Heart left ventricle (tissue), 13 donors: ENCODE measurements around the gene ANKRD9.

Source experiments
- CTCF ChIP-seq, 12 donors: fragments of 200-600 bp; sonication (generic) in 4 of 12; IDR thresholded peaks; one replicate each; pipeline versions ENCODE4 v1.5.0 to v1.8.0; 2018 to 2022; ENCODE audit warnings: antibody characterized with exemption in 12 of 12, mild to moderate bottlenecking in 5 of 12
- POLR2A ChIP-seq, 2 donors: fragments of 450-650 bp; IDR thresholded peaks; one replicate each; pipeline ENCODE4 v1.6.1; 2017; ENCODE audit warnings: antibody characterized with exemption in 2 of 2, mild to moderate bottlenecking in 2 of 2, moderate library complexity in 2 of 2
- donor health status: ischemic (EF 13 %, LVEDD 7.1; RV severe dilation, severe dysfunction).
- donor health status: DM: no; HTN: yes; CAD: no.
- donor health status: DM: no; HTN: no; CAD: no.
- donor health status: ischemic (EF 25% LVEDD 6.9; RV normal size, moderate dysfunction).
- donor health status: ischemic (EF 25% LVEDD 5.7; RV mildly dilated, moderate dysfunction).
- donor health status: ischemic (EF 35%, LVEDD 5.7; RV mildly dilated, moderate dysfunction).
- donor health status: nonischemic (EF 11% LVEDD 7.7; RV severe dilation, severe dysfunction).
- donor health status: DM: yes; HTN: yes; CAD: no.
- donor health status: PGD.
- donor health status: ischemic (EF 29% LVEDD 5.4; RV normal size, mild dysfunction).
- donor health status: nonischemic (EF 23%, LVEDD 6.1; RV moderate dilation, normal function).

DNA sequence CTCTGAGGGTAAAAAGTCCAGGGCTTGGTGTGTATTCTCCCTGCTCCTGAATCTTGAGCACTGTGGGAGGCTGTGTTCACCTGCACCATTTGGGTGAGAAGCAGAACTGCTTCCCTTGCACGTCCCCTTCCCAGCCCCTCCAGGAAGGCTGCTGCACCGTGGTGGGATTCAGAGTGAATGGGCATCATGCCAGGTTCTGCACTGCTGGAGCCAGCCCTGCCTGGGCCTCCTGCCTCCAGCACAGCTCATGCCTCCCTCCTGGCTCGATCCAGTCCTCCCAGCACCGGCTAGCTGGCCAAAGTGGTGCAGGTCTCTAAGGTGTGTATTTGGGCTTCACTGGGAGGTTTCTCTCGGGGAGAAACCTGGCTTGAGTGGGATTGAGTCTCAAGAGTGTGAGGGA lies 54.9 kb downstream of the ANKRD9 start:
- TF ChIP-seq POLR2A (IDR thresholded peaks at IDR 0.05) (no peak), CTCF (IDR thresholded peaks at IDR 0.05) (no peak)
